ENCODE results near the gene REV3L.

REV3L gene

DNA sequence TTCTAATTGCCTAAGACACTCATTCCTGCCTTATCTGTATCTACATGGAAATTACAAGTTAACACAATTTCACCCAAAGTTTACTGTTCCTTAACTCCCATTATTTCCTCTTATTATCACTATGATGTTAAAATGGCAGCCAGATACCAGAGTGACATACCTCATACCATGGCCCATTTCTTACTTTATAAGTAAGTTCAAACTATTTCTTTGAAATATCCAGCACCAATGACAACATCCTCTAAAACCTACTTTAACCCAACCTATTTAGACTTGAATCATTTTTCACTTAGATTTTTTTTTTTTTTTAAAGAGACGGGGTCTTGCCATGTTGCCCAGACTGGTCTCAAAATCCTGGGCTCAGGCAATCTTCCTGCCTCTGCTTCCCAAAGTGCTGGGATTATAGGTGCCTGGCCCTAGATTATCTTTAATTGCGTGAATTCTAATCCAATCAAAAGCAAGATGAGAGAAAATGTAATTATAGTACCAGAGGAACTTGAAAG, 10.0 kb downstream of the REV3L start:
- H3K9ac ChIP-seq (ENCODE audit: low read length) = no peak overlapping the region
- no peak overlapping the region for H3K27ac ChIP-seq (ENCODE audit: low read length)
- H3K79me2 ChIP-seq (ENCODE audit: low read length) = peaks cover 76% of the 10 kb centered on the region
- no peak overlapping the region for H2AFZ ChIP-seq (ENCODE audit: low read depth, low read length)
- H3K4me1 ChIP-seq (ENCODE audit: low read length) = peaks cover 11% of the 10 kb centered on the region
- H3K4me3 ChIP-seq (ENCODE audit: low read length) = no peak overlapping the region
- H3K27me3 ChIP-seq (ENCODE audit: low read depth, low read length) = no peaks in the 10 kb centered on the region
- no peak overlapping the region for H3K4me2 ChIP-seq (ENCODE audit: low read length)
- H3K36me3 ChIP-seq (replicated peaks; ENCODE audit: low read depth, low read length) = peaks cover 2% of the 10 kb centered on the region
- no peaks in the 10 kb centered on the region for H3K9me3 ChIP-seq (ENCODE audit: insufficient read depth, low read length)
- TF ChIP-seq, protein P1, sequence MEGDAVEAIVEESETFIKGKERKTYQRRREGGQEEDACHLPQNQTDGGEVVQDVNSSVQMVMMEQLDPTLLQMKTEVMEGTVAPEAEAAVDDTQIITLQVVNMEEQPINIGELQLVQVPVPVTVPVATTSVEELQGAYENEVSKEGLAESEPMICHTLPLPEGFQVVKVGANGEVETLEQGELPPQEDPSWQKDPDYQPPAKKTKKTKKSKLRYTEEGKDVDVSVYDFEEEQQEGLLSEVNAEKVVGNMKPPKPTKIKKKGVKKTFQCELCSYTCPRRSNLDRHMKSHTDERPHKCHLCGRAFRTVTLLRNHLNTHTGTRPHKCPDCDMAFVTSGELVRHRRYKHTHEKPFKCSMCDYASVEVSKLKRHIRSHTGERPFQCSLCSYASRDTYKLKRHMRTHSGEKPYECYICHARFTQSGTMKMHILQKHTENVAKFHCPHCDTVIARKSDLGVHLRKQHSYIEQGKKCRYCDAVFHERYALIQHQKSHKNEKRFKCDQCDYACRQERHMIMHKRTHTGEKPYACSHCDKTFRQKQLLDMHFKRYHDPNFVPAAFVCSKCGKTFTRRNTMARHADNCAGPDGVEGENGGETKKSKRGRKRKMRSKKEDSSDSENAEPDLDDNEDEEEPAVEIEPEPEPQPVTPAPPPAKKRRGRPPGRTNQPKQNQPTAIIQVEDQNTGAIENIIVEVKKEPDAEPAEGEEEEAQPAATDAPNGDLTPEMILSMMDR (IDR thresholded peaks at IDR 0.05; ENCODE audit: low read depth, low read length) = no peak
- no peak for TF ChIP-seq EZH2phosphoT487 (IDR thresholded peaks at IDR 0.05; ENCODE audit: low read depth)
- peaks cover 9% of the 10 kb centered on the region for H4K20me1 ChIP-seq (ENCODE audit: insufficient read depth, low read length)

- Histone ChIP-seq H3K4me2 (ENCODE audit: low read length) (no peak overlapping the region), H4K20me1 (ENCODE audit: insufficient read depth, low read length) (no peaks in the 10 kb centered on the region; the same call in 1 of the 2 replicates), H3K79me2 (ENCODE audit: low read length) (peaks cover 75% of the 10 kb centered on the region)
Measured at GRCh38 chr6:111471958-111472357, 11.1 kb downstream of the REV3L start.

GRCh38 chr6:111471533-111471932, 11.5 kb downstream of the REV3L start:
- H3K36me3 ChIP-seq (replicated peaks; ENCODE audit: low read depth, low read length) = peaks cover 2% of the 10 kb centered on the region
- TF ChIP-seq, protein P1 (IDR thresholded peaks at IDR 0.05; ENCODE audit: low read depth, low read length) = no peak
- TF ChIP-seq EZH2phosphoT487 (IDR thresholded peaks at IDR 0.05; ENCODE audit: low read depth) = no peak

More at GRCh38 chr6:111471958-111472357, 11.1 kb downstream of the REV3L start:
- Histone ChIP-seq H3K4me3 (ENCODE audit: low read length) (no peak overlapping the region), H3K36me3 (replicated peaks; ENCODE audit: low read depth, low read length) (peaks cover 2% of the 10 kb centered on the region), H3K9me3 (ENCODE audit: insufficient read depth, low read length) (no peaks in the 10 kb centered on the region), H2AFZ (ENCODE audit: low read depth, low read length) (no peak overlapping the region), H3K4me1 (ENCODE audit: low read length) (peaks cover 1% of the 10 kb centered on the region), H3K9ac (ENCODE audit: low read length) (no peak overlapping the region), H3K27ac (ENCODE audit: low read length) (no peak overlapping the region), H3K27me3 (ENCODE audit: low read depth, low read length) (no peaks in the 10 kb centered on the region)
- TF ChIP-seq, protein P1 (IDR thresholded peaks at IDR 0.05; ENCODE audit: low read depth, low read length) = no peak
- no peak for TF ChIP-seq EZH2phosphoT487 (IDR thresholded peaks at IDR 0.05; ENCODE audit: low read depth)

GRCh38 chr6:111470991-111471390, 12.0 kb downstream of the REV3L start:
- Histone ChIP-seq H2AFZ (ENCODE audit: low read depth, low read length) (no peak overlapping the region), H3K9ac (ENCODE audit: low read length) (no peak overlapping the region), H4K20me1 (ENCODE audit: insufficient read depth, low read length) (no peaks in the 10 kb centered on the region; the same call in 1 of the 2 replicates), H3K36me3 (replicated peaks; ENCODE audit: low read depth, low read length) (peaks cover 2% of the 10 kb centered on the region), H3K4me2 (ENCODE audit: low read length) (no peak overlapping the region), H3K79me2 (ENCODE audit: low read length) (peaks cover 70% of the 10 kb centered on the region), H3K27ac (ENCODE audit: low read length) (no peak overlapping the region), H3K4me3 (ENCODE audit: low read length) (no peak overlapping the region), H3K27me3 (ENCODE audit: low read depth, low read length) (no peaks in the 10 kb centered on the region), H3K9me3 (ENCODE audit: insufficient read depth, low read length) (no peaks in the 10 kb centered on the region), H3K4me1 (ENCODE audit: low read length) (no peaks in the 10 kb centered on the region)
- TF ChIP-seq, protein P1 (IDR thresholded peaks at IDR 0.05; ENCODE audit: low read depth, low read length) = no peak
- no peak for TF ChIP-seq EZH2phosphoT487 (IDR thresholded peaks at IDR 0.05; ENCODE audit: low read depth)

More at GRCh38 chr6:111471533-111471932, 11.5 kb downstream of the REV3L start:
- Histone ChIP-seq H3K27ac (ENCODE audit: low read length) (no peak overlapping the region), H3K9ac (ENCODE audit: low read length) (no peak overlapping the region), H3K79me2 (ENCODE audit: low read length) (peaks cover 71% of the 10 kb centered on the region), H3K4me3 (ENCODE audit: low read length) (no peak overlapping the region), H3K4me1 (ENCODE audit: low read length) (no peaks in the 10 kb centered on the region), H4K20me1 (ENCODE audit: insufficient read depth, low read length) (no peaks in the 10 kb centered on the region; the same call in 1 of the 2 replicates), H3K9me3 (ENCODE audit: insufficient read depth, low read length) (no peaks in the 10 kb centered on the region), H3K4me2 (ENCODE audit: low read length) (no peak overlapping the region), H2AFZ (ENCODE audit: low read depth, low read length) (no peak overlapping the region), H3K27me3 (ENCODE audit: low read depth, low read length) (no peaks in the 10 kb centered on the region)

All from OCI-LY3 (cell line).